SK-MEL-5 (cell line): ENCODE results near the gene RBM15. TPM values are rescaled to one million over a fixed set of nuclear protein-coding genes. Genes with fewer than 3 reads are reported as not detected.
A peak's percentile ranks its signal among the peaks of the same experiment; 100 is the strongest.

Experiments
- DNase-seq: peaks from one replicate; pipeline ENCODE4 v3.0.0-alpha.2; 2016; ENCODE audit warnings: low read depth, low spot score
- in situ Hi-C: cut with HindIII; loops from 2 replicates; pipeline ENCODE4 v1.10.0; 2016; ENCODE audit warnings: low sequenced_read_pairs, high pct_unique_total_duplicates, low pct_unique_long_range_greater_than_20kb
- total RNA-seq: library from RNA; depleted of rRNA; stranded (reverse); fragments of >200 nt; shearing (Covaris generic); gene quantifications from 2 replicates; pipeline ENCODE4 v1.2.3, GENCODE V29; 2014; rRNA removed

The RBM15 gene
- total RNA-seq, 1 experiment from 2014 or later = 21.8 TPM

GRCh38 chr1:110385369-110385768, 46.2 kb downstream of the RBM15 start:
- in situ Hi-C loops = no loop called here
- DNase-seq = no peak

DNA sequence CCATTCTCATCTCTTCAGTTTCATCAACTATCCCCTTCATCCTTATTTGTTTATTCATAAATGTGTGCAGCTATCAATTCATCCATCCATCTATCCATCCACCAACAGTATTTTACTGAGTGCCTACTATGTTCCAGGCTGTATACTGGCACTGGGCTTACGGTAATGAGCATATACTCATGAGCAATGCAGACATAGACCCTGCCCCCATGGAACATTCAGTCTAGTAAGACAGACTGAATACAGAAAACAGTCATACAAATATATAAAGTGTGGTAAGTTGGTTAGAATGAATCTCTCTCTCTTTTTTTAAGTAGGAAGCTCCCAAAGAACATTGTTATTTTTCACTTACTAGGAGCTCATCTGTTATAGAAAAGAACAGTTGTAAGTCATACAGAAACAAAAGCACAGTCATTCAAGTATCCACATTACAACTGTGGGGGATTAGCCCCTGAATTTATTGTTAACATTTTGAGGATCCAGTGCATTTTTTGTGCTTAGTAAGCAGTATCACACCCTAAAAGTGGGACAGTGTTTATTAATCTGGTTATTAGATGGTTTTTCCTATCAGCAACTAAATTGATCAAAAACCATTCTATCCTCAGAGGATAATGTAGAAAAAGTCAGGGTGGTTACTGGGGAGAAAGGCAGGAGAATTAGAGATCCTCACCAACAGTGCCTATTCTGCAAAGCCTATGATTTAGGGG, 48.0 kb downstream of the RBM15 start:
- in situ Hi-C loops = no loop called here
- no peak for DNase-seq

GRCh38 chr1:110390096-110390495, 50.9 kb downstream of the RBM15 start:
- DNase-seq = peak; percentile 67
- in situ Hi-C loops = no loop called here

GRCh38 chr1:110390692-110391245, 51.6 kb downstream of the RBM15 start, which contains the start of gene SLC16A4:
SLC16A4 (minus strand) TSS chr1:110391026; CDS start chr1:110389323, 1,703 bp downstream.
- in situ Hi-C loops = no loop called here
- peak; percentile 89 for DNase-seq

GRCh38 chr1:110393286-110393685, 54.1 kb downstream of the RBM15 start:
- no peak for DNase-seq
- in situ Hi-C loops = no loop called here

DNA sequence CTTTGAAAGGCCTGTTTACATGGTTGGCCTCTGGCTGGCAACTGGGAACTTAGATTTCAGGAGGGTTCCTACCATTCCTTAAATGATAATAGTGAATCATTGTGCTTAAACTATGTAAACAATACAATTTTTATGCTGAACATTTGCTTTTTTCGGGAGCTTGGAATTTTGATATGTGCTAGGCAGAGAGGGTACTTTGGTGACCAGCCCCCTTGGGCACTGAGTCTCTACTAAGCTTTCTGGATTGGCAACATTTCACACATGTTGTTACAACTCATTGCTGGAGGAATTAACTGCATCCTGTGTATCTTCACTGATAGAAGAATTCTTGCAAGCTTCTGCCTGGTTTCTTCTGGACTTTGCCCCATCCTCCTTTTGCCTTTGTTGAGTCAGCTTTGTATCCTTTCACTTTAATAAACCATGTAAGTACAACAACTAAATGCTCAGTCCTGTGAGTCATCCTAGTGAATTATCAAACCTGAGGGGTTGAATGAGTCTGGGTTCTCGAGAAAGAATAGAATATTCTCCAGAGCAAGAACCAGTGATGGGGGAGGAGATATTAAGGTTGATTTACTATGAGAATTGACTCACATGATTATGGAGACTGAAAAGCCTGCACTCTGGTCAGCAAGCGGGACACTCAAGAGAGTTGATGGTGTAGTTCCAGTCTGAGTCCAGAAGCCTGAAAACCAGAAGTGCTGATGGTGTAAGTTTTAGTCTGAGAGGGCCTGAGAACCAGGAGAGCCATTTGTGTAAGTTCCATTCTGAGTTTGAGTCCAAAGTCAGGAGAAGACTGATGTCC, 54.7 kb downstream of the RBM15 start:
- in situ Hi-C loops = no loop called here
- no peak for DNase-seq

- DNase-seq = no peak
- in situ Hi-C loops = no loop called here
Measured at GRCh38 chr1:110394493-110394820, 55.3 kb downstream of the RBM15 start.

Other genes with a start within 250 kb of the RBM15 start
- gene UBL4B, start 226.9 kb upstream of the RBM15 start, total RNA-seq = not detected in 2 replicates
- gene SLC6A17, start 188.9 kb upstream of the RBM15 start, total RNA-seq = 5.7 and 6.9 TPM in 2 replicates
- gene KCNC4, start 129.1 kb upstream of the RBM15 start, total RNA-seq = 1.8 and 2.7 TPM in 2 replicates
- 93.4 and 93.8 TPM in 2 replicates for gene SLC16A4, start 51.6 kb downstream of the RBM15 start, total RNA-seq
- gene LAMTOR5, start 68.3 kb downstream of the RBM15 start, total RNA-seq = 206 and 246 TPM in 2 replicates
- gene PROK1, start 111.8 kb downstream of the RBM15 start, total RNA-seq = not detected in 2 replicates
- gene KCNA10, start 179.8 kb downstream of the RBM15 start, total RNA-seq = not detected in 2 replicates